ENCODE data around the gene BTBD7. TPM values are rescaled to one million over a fixed set of nuclear protein-coding genes. Genes with fewer than 3 reads are reported as not detected.

The BTBD7 gene
- total and polyA plus RNA-seq, 9 of the 15 experiments (the other 6 are each of a cell fraction or from before 2014, with no cell fraction given), result 2.5 to 12.9 (median 6.2) TPM

GRCh38 chr14:93381644-93382043 is 48.8 kb upstream of the BTBD7 start:
- ChIA-PET CTCF (ENCODE audit: low intra/inter-chr PET ratio) (no interaction called here), POLR2A (no interaction called here)
- Histone ChIP-seq H3K27ac (ENCODE audit: extremely low read depth, low read depth, low read length) (no peak overlapping the region), H2AFZ (ENCODE audit: low read depth, low read length) (no peak overlapping the region), H3K79me2 (ENCODE audit: control insufficient read depth, insufficient read depth, low read length) (no peaks in the 10 kb centered on the region), H3K4me3 (no peak overlapping the region), H3K4me2 (ENCODE audit: insufficient read depth, low read length) (no peak overlapping the region), H3K4me1 (replicated peaks in 1 of 2; ENCODE audit: control insufficient read depth in 2 of 2, insufficient read depth in 2 of 2, low read length in 2 of 2) (no peaks in the 10 kb centered on the region), H3K9me1 (ENCODE audit: control insufficient read depth, insufficient read depth, low read length) (no peaks in the 10 kb centered on the region), H4K20me1 (replicated peaks; ENCODE audit: control insufficient read depth, insufficient read depth, low read length) (no peaks in the 10 kb centered on the region), H3K9me3 (replicated peaks; ENCODE audit: control insufficient read depth, insufficient read depth, low read depth, low read length) (no peaks in the 10 kb centered on the region), H3K36me3 (ENCODE audit: control insufficient read depth, insufficient read depth, low read length) (no peaks in the 10 kb centered on the region), H3K27me3 (ENCODE audit: control insufficient read depth in 2 of 2, insufficient read depth in 2 of 2, low read length in 2 of 2) (no peaks in the 10 kb centered on the region; a peak in 1 of 5 replicates), H3K9ac (ENCODE audit: insufficient read depth in 1 of 2, low read depth in 2 of 2, low read length in 2 of 2) (no peak overlapping the region)
- no TSS peak for BruUV-seq (replicated peaks)
- no peak for ATAC-seq
- in situ Hi-C loops (cut with MboI), result no loop called here
- no peak for DNase-seq (ENCODE audit: extremely low read depth in 1 of 4, low spot score in 3 of 4)
- intact Hi-C loops (cut with micrococcal nuclease), result no loop called here
- no peak for FAIRE-seq
- 0% methylated on average over 1 of the region's 1 CpG for WGBS (ENCODE audit: insufficient coverage, low coverage, missing lambda C conversion rate)
- no peak for TF ChIP-seq DIDO1 (tag; IDR thresholded peaks at IDR 0.05; ENCODE audit: low read depth)
- no peak for TF ChIP-seq KAT8 (IDR thresholded peaks at IDR 0.05; ENCODE audit: low read depth)
- no peak for TF ChIP-seq MLX (CRISPR knock-in tag; conservative IDR thresholded peaks at IDR 0.05)
- no peak for TF ChIP-seq WHSC1 (IDR thresholded peaks at IDR 0.05; ENCODE audit: low read length)
- no peak for TF ChIP-seq SMC3 (conservative IDR thresholded peaks at IDR 0.05; ENCODE audit: insufficient read depth, low read depth, low read length)
- no peak for TF ChIP-seq ZNF830 (CRISPR knock-in tag; IDR thresholded peaks at IDR 0.05)
- TF ChIP-seq, protein P1, sequence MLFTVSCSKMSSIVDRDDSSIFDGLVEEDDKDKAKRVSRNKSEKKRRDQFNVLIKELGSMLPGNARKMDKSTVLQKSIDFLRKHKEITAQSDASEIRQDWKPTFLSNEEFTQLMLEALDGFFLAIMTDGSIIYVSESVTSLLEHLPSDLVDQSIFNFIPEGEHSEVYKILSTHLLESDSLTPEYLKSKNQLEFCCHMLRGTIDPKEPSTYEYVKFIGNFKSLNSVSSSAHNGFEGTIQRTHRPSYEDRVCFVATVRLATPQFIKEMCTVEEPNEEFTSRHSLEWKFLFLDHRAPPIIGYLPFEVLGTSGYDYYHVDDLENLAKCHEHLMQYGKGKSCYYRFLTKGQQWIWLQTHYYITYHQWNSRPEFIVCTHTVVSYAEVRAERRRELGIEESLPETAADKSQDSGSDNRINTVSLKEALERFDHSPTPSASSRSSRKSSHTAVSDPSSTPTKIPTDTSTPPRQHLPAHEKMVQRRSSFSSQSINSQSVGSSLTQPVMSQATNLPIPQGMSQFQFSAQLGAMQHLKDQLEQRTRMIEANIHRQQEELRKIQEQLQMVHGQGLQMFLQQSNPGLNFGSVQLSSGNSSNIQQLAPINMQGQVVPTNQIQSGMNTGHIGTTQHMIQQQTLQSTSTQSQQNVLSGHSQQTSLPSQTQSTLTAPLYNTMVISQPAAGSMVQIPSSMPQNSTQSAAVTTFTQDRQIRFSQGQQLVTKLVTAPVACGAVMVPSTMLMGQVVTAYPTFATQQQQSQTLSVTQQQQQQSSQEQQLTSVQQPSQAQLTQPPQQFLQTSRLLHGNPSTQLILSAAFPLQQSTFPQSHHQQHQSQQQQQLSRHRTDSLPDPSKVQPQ (CRISPR knock-in tag; IDR thresholded peaks at IDR 0.05; ENCODE audit: borderline replicate concordance), result no peak
- no peak for TF ChIP-seq ELF1 (tag; IDR thresholded peaks at IDR 0.05)
- TF ChIP-seq, protein P2, sequence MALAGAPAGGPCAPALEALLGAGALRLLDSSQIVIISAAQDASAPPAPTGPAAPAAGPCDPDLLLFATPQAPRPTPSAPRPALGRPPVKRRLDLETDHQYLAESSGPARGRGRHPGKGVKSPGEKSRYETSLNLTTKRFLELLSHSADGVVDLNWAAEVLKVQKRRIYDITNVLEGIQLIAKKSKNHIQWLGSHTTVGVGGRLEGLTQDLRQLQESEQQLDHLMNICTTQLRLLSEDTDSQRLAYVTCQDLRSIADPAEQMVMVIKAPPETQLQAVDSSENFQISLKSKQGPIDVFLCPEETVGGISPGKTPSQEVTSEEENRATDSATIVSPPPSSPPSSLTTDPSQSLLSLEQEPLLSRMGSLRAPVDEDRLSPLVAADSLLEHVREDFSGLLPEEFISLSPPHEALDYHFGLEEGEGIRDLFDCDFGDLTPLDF (CRISPR knock-in tag; IDR thresholded peaks at IDR 0.05), result no peak
- TF ChIP-seq, protein P3, sequence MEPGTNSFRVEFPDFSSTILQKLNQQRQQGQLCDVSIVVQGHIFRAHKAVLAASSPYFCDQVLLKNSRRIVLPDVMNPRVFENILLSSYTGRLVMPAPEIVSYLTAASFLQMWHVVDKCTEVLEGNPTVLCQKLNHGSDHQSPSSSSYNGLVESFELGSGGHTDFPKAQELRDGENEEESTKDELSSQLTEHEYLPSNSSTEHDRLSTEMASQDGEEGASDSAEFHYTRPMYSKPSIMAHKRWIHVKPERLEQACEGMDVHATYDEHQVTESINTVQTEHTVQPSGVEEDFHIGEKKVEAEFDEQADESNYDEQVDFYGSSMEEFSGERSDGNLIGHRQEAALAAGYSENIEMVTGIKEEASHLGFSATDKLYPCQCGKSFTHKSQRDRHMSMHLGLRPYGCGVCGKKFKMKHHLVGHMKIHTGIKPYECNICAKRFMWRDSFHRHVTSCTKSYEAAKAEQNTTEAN (CRISPR knock-in tag; IDR thresholded peaks at IDR 0.05), result no peak
- TF ChIP-seq ZNF586 (CRISPR knock-in tag; conservative IDR thresholded peaks at IDR 0.05), result no peak
- no peak for TF ChIP-seq NR3C1 (CRISPR knock-in tag; IDR thresholded peaks at IDR 0.05)
- no peak for TF ChIP-seq ID3 (CRISPR knock-in tag; IDR thresholded peaks at IDR 0.05)
- no peak for TF ChIP-seq ID3 (tag; IDR thresholded peaks at IDR 0.05)
- TF ChIP-seq L3MBTL2 (IDR thresholded peaks at IDR 0.05), result no peak
- TF ChIP-seq SRSF1 (IDR thresholded peaks at IDR 0.05; ENCODE audit: low read depth, low read length), result no peak

Measured in K562 (cell line).